Fibroblast of lung (primary cell): ENCODE data around the gene QSOX2. TPM values are rescaled to one million over a fixed set of nuclear protein-coding genes. Genes with fewer than 3 reads are reported as not detected.

Source experiments
- DNase-seq, 2 donors: peaks; one replicate each; pipeline versions ENCODE4 v3.0.0 to v3.0.0-alpha.2; 2010; ENCODE audit warnings: low read depth in 2 of 2
- H2AFZ ChIP-seq: 2 replicates; pipeline ENCODE4 v1.5.1; 2012; ENCODE audit warnings: low read length, control low read depth, inconsistent platforms
- H3K27ac ChIP-seq: 2 replicates; pipeline ENCODE4 v1.5.1; 2011; ENCODE audit warnings: low read length, control low read depth; ENCODE audit not compliant: insufficient read depth
- H3K27me3 ChIP-seq: 2 replicates; pipeline ENCODE4 v1.5.1; 2011; ENCODE audit warnings: mild to moderate bottlenecking, low read length; ENCODE audit not compliant: control insufficient read depth, insufficient read depth
- H3K36me3 ChIP-seq: 2 replicates; pipeline ENCODE4 v1.5.1; 2011; ENCODE audit warnings: low read length; ENCODE audit not compliant: control insufficient read depth, insufficient read depth
- H3K4me1 ChIP-seq: 2 replicates; pipeline ENCODE4 v1.5.1; 2011; ENCODE audit warnings: low read length; ENCODE audit not compliant: control insufficient read depth, insufficient read depth; ENCODE audit errors: extremely low read depth
- H3K4me2 ChIP-seq: 2 replicates; pipeline ENCODE4 v1.5.1; 2011; ENCODE audit warnings: low read length, control low read depth; ENCODE audit not compliant: insufficient read depth; ENCODE audit errors: extremely low read depth
- H3K4me3 ChIP-seq, 4 experiments: fragments of 200-600 bp in 1 of 4; sonication (generic) in 1 of 4; replicated peaks in 1 of 4; 2 replicates each; pipeline ENCODE4 v1.5.1; 2011 to 2016; ENCODE audit warnings: low read length in 4 of 4, low read depth in 3 of 4, mild to moderate bottlenecking in 3 of 4, control low read depth in 2 of 4, inconsistent platforms in 1 of 4, mixed read lengths in 1 of 4; ENCODE audit not compliant: insufficient read depth in 1 of 4; ENCODE audit errors: control extremely low read depth in 1 of 4
- H3K79me2 ChIP-seq: 2 replicates; pipeline ENCODE4 v1.5.1; 2012; ENCODE audit warnings: mild to moderate bottlenecking, low read length, inconsistent platforms; ENCODE audit not compliant: control insufficient read depth, insufficient read depth
- H3K9ac ChIP-seq: 2 replicates; pipeline ENCODE4 v1.5.1; 2011; ENCODE audit warnings: mild to moderate bottlenecking, low read length, control low read depth; ENCODE audit not compliant: insufficient read depth
- H3K9me3 ChIP-seq: 2 replicates; pipeline ENCODE4 v1.5.1; 2012; ENCODE audit warnings: low read depth, low read length; ENCODE audit not compliant: control insufficient read depth, insufficient read depth
- H4K20me1 ChIP-seq: 2 replicates; pipeline ENCODE4 v1.5.1; 2011; ENCODE audit warnings: low read length; ENCODE audit not compliant: control insufficient read depth, insufficient read depth; ENCODE audit errors: extremely low read depth
- CTCF ChIP-seq, 2 donors: IDR thresholded peaks in 1 of 2; conservative IDR thresholded peaks in 1 of 2; 1 replicate in 1 of 2; 2 replicates in 1 of 2; pipeline ENCODE4 v1.5.1; 2011 to 2012; ENCODE audit warnings: low read length in 2 of 2, control low read depth in 1 of 2, inconsistent platforms in 1 of 2, low read depth in 1 of 2, mild to moderate bottlenecking in 1 of 2
- EZH2 ChIP-seq: IDR thresholded peaks from 2 replicates; pipeline ENCODE4 v1.5.1; 2012; ENCODE audit warnings: low read length, control low read depth, mild to moderate bottlenecking; ENCODE audit errors: missing control alignments
- polyA plus RNA-seq, 2 donors: library from polyadenylated mRNA; depleted of rRNA in 1 of 2; stranded (reverse) in 1 of 2; unstranded in 1 of 2; fragments of >200 nt; gene quantifications; 2 replicates each; pipeline ENCODE4 v1.2.1, GENCODE V29; 2011 to 2012; ENCODE audit warnings: missing spikeins in 1 of 2
- total RNA-seq: library from RNA; depleted of rRNA; stranded (reverse); fragments of >200 nt; gene quantifications from 2 replicates; pipeline ENCODE4 v1.2.1, GENCODE V29; 2014

QSOX2 gene
- total and polyA plus RNA-seq, 2 donors (not counting 1 experiment from before 2014, with no cell fraction given): 7.8 to 13.2 TPM

DNA sequence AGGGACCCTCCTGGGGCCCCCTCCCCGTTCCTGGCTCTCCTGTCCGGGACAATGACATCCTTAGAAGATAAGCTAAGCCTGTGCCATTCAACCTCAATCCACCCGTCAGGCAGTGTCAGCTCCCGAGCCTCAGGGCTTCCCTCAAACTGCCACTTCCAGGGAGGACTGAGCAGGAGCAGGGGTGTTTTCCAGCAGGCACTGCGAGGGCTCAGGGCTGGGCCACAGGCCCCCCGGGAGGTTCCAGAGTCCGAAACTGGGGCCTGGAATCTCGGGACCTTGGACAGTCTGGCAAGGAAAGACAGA is 66.9 kb downstream of the QSOX2 start:
- Histone ChIP-seq H3K27me3 (peaks cover 4% of the 10 kb centered on the region), H3K36me3 (no peaks in the 10 kb centered on the region)

GRCh38 chr9:136178061-136178772 is 67.4 kb downstream of the QSOX2 start:
- DNase-seq: no peak
- Histone ChIP-seq H3K27me3 (peaks cover 4% of the 10 kb centered on the region), H3K4me3 (no peak overlapping the region), H4K20me1 (no peaks in the 10 kb centered on the region), H3K36me3 (no peaks in the 10 kb centered on the region), H3K9me3 (no peaks in the 10 kb centered on the region), H3K4me2 (no peak overlapping the region), H3K79me2 (no peaks in the 10 kb centered on the region), H2AFZ (no peak overlapping the region), H3K4me1 (no peaks in the 10 kb centered on the region), H3K27ac (no peak overlapping the region), H3K9ac (no peak overlapping the region)
- TF ChIP-seq CTCF (conservative IDR thresholded peaks at IDR 0.05 in 1 of 2, IDR thresholded peaks at IDR 0.05 in 1 of 2; ENCODE audit: low read depth in 1 of 2, low read length in 2 of 2): no peak
- no peak for TF ChIP-seq EZH2

More for the DNA sequence above, 66.9 kb downstream of the QSOX2 start:
- H3K4me1 ChIP-seq: no peaks in the 10 kb centered on the region
- H4K20me1 ChIP-seq: no peaks in the 10 kb centered on the region
- no peaks in the 10 kb centered on the region for H3K9me3 ChIP-seq
- no peak overlapping the region for H2AFZ ChIP-seq
- H3K4me3 ChIP-seq: no peak overlapping the region
- TF ChIP-seq CTCF (conservative IDR thresholded peaks at IDR 0.05 in 1 of 2, IDR thresholded peaks at IDR 0.05 in 1 of 2; ENCODE audit: low read depth in 1 of 2, low read length in 2 of 2): no peak
- TF ChIP-seq EZH2: no peak
- H3K27ac ChIP-seq: no peak overlapping the region
- no peaks in the 10 kb centered on the region for H3K79me2 ChIP-seq
- no peak for DNase-seq
- no peak overlapping the region for H3K4me2 ChIP-seq
- no peak overlapping the region for H3K9ac ChIP-seq

DNA sequence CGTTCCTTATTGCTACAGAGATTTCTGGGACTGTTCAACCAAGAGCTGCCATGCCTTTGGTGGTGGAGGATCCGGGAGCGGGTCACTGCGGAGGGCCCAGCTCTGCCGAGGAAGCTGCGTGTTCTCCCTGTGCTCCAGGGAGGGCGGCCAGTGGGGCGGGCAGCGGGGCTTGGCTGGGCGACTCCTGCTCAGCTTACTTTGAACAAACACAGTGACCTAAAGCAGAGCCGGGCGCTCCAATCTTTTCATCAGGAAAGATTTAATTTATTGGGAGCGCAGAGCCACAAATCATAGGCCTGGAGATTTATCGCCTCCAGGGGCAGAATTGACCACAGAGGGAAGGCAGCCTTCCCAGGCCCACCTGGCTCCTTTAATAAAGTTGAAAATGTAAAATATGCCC is 68.4 kb downstream of the QSOX2 start:
- Histone ChIP-seq H3K4me3 (no peak overlapping the region), H3K4me1 (no peaks in the 10 kb centered on the region), H3K79me2 (no peaks in the 10 kb centered on the region), H3K4me2 (no peak overlapping the region), H3K27me3 (peaks cover 4% of the 10 kb centered on the region), H3K9ac (no peak overlapping the region), H4K20me1 (no peaks in the 10 kb centered on the region), H3K27ac (no peak overlapping the region), H2AFZ (no peak overlapping the region), H3K36me3 (no peaks in the 10 kb centered on the region), H3K9me3 (no peaks in the 10 kb centered on the region)
- TF ChIP-seq CTCF (conservative IDR thresholded peaks at IDR 0.05 in 1 of 2, IDR thresholded peaks at IDR 0.05 in 1 of 2; ENCODE audit: low read depth in 1 of 2, low read length in 2 of 2) (no peak), EZH2 (no peak)
- DNase-seq: no peak
